MV-4-11 (cell line): ENCODE measurements around the gene UBA1.

Experiments used
- DNase-seq: peaks from one replicate; lab custom pipeline; 2025; lab: John Stamatoyannopoulos, UW

The UBA1 gene

DNA sequence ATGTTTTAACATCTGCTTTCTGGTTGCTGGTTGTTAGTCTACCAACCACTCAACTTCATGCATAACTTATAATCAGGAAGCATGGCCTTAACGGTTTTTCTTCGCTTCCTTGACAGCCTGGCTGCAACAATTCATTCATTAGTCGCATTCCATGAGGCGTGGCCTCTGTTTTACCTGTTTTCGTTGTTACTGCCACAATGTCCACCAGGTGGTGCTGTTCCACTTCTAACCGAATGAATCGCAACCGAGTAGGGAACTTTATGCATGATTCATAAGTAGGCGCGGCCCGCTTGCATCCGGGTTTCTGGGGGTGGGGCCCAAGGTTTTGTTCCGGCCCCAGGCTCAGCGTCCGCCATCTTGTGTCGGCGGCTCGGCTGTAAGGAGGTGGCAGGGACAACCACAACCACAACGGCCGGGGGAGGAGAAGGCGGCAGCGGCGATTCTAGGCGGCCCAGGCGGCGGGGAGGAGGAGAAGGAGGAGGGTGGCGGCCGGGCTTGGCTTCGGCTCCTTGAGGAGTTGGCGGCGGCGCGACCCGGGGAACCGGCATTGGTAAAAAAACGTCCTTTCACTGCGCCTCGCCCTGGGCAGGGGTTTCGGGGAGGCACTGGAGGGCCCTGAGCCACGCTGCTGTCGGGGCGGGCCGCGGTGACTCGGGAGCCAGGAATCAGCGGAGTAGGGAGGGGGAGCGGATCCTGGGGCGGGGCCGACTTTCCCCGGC lies at the start of gene UBA1:
UBA1 (plus strand) TSS at position 355 of the 719 bp plus-strand sequence. CDS start 4,974 bp downstream, outside the sequence.
- DNase-seq = peak; percentile 95

DNA sequence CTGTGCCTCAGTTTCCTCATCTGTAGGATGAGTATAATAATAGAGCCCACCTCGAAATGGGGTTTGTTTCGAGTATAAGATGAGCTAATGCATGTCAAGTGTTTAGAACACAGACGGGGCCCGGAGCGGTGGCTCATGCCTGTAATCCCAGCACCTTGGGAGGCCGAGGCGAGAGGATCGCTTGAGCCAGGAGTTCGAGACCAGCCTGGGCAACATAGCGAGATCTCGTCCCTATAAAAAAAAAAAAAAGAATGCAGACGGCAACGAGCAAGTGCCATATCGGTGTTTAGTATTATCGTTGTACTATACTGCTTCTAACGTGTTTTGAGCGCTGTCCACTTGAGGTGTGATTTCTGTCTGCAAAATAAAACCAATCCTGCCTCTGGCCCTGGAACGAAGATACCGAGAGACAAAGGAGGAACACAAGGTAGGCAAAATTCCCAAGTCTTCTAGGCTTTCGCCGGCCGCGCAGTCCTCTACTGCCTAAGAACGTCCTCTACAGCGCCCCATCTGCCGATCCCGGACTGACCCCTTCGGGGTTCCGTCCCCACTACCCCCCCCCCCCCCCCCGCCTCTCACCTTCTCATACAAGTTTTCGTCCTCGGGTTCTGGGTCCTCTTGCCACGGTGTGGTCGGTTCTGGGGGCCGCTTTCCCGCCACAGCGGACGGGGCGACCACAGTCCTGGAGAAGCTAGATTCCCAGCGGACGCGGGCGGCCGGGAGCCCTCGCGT lies 49.6 kb upstream of the UBA1 start:
- DNase-seq = peak; percentile 27

DNA sequence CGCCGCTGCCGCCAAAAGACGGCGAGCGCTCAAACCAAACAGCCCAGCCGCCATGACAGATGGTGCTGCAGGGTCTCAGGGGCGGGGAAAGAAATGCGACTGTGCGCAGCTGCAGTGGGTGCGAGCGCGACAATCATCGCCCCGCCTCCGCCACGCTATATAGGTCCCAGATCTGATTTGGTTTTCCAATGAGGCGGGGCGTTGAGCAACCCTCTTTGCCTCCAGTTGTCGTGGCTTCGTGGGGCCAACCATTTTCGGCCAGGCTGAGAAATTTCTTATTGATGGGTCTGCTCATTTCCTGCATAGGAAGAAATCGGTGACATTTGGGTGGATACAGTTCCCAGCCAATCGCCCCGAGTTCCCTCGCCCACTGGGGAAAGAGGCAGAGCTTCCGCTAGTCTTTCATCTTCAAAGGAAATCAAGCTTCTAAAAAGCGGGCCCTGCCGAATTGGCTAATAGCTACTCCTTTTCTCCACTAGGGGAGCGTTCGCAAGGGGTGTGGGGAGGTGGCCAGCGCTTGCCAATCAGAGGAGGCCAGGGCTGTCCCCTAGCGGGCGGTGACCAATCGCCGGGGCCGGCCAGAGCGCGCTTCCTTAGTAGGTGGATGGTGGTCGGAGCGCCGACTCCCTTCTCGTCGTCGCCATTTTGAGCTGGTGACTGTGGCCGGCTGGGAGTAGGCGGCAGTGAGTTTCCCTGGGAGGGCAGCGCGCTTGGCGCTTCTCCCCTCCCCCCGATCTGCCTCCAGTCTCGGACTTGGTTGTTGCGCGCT lies 48.8 kb upstream of the UBA1 start, which contains the start of the genes NDUFB11 and RBM10:
NDUFB11 (minus strand) TSS at position 77 of the 769 bp plus-strand sequence; CDS start at position 54, 23 bp downstream.
RBM10 (plus strand) TSS at position 596 of the 769 bp plus-strand sequence. CDS start 2,261 bp downstream, outside the sequence.
- peak; percentile 92 for DNase-seq

DNA sequence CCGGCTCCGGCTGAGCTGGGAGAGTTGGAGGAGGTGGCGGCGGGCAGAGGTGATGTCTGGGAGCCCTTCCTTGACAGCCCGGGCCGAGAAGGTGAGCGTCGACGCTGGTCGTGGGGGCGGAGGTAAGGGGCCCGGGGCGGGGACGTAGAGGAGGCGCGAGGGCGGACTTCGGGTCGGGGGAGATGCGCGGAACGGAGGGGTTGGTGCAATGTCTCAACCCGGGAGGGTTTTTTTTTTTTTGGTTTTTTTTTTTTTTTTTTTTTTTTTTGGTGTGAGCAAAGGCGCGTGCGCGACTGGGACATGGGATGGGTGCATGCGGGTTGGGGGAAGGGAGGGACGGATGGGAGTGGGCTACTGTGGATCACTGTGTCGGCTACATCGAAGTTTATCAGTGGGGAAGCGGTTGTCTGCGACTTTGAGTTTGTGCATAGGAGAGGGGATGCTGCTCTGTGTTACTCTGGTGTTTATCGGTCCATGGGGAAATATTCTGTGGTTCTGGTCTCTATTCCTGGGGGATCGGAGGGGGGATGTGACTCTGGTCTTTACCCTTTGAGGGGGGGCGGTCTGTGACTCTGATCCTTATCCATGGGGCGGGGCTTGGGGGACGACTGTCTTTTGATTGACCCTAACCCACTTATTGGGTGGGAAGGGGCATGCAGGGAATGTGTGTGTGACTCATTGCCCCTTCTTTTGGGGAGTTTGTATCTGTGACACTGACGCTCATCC lies 48.1 kb upstream of the UBA1 start:
- no peak for DNase-seq

DNA sequence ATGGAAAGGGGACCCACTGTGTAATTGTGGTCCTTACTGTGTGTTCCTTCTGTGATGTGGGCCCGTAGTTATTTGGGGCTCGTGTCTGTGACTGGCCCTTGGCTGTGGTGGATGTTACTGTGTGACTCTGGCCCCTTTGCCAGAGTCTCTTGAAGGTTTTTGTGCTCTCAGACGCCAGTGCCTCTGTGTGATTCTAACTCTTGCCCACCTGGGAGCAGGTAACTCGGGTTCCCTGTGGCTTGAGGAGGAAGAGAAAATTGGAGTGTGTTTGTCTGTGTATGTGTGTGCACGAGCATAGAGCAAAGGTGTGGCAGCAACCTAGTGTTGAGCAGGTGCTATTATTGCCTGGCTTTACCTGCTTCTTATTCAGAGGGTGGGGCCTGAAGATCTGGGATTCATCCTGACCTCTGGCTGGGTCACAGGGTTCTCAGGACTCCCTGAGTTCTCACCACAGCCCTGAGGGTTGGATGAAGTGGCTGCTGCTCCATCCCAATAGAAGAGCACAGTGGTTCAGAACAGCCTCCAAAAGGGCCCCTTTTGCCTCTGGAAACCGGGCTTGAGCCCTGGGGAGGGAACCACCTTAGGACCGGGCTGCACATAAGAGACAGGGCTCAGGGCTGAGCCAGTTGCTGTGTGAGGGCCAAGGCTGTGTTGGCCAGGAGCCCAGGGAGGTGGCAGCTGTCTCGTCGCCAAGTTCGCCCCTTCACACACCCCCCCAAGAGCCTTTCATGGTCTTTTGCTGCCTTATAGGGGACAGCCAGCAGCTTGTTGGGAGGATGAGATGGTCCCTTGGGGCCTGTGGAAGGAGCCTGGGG lies 47.3 kb upstream of the UBA1 start:
- DNase-seq = no peak

DNA sequence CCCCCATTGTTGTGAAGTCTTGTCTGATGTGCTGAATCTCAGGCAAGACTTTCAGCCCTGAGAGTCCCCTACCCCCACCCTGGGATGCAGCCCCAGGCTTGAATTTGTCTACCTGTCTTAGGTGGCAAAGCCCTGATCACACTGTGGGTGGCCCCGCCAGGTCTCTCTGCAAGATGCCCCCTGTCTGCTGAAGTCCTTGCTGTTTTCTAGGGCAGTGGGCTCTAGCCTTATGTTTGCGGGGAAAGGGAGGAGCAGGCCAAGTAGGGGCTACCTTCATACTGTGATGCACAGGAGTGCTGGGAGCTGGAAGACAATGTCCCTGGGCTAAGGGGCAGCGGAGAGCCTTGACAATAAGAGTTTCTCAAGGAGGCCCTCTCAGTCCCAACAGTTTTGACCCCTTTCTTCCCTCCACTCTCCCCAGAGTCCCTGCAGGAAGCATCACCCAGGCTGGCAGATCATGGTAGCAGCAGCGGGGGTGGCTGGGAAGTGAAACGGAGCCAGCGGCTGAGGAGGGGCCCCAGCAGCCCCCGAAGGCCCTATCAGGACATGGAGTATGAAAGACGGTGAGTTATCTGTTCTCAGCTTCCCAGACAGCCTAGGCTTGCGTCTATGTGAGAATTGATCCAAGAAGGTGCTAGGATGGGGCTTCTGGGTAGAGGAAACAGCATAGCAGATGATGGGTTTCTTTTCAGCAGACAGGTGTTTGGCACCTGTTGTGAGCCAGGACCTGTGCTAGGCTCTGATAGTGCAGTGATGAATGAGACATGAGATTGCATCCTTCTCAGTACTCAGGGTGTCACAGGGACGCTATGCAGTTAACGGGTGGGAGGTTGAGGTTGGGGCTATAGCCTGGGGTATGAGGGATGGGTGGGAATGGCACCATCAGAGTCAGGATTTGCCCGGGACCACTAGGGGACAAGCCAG lies 46.4 kb upstream of the UBA1 start:
- DNase-seq = no peak

DNA sequence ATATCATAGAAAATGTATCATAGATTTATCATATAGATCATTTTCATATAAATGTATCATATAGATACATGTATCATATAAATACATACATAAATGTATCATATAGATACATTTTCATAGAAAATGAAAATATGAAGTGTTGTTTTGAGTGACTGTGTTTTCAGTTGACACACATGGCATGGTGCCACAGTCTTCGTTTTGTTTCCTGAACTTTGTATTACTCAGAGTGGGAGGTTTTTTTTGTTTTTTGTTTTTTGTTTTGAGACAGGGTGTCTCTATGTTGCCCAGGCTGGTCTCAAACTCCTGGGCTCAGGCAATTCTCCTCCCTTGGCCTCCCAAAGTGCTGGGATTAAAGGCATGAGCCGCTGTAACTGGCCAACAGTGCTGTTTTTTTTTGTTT lies 44.7 kb upstream of the UBA1 start:
- no peak for DNase-seq

DNA sequence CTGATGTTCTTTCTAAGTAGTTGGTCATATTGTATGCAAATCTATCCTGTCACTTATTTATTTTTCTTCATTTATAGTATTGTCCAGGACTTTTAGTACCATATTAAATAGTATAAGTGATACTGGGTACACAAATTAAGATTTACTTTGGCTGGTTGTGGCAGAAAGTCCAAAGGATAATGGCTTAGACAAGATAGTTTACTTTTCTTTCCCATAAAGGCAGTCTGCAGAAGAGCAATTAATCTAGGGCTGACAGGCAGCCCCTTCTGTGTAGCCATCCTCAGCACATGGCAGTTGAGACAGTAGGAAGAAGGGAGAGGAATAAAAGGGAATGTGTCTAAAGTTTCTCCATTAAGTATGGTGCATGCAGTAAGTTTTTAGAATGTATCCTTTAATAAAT lies 42.2 kb upstream of the UBA1 start:
- DNase-seq = no peak

DNA sequence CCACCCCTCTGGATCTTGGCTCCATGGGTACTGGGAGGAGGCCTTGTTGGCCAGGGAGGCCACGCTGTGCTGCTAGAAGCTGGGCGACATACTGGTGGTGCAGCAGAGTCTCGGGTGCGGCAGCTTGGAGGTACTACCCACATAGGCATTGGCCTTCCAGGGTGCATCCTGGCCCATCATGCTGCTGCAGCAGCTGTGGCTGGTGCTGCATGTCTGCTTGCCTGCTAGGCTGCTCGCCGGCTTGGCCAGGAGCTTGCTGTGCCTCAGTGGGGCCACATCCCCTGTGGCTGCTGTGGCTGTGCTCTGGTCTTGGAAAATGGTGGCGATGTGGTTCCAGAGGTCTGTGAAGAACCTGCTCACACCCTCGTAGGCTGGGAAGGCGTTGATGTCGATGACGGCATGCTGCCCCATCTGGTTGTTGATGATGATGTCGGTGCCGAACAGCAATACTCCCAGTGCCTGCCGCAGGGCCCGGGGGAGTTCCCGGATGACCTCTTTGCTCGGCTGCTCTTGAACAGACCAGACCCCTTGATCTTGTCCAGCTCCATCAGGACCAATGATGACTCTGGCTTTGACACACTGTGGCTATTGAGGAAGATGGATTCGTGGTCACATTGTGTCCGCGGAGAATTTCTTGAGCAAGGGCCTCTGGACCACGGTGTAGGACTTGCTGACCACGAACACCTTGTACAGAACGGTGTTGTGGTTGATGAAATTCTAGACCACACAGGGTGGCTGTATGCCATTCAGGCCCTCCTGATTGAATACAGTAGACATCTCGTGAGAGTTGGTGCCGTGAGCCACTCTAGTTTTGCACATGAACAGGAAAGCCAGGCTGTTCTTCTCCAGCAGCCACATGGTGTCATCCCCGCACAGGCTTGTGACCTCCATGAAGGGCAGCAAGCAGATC lies 36.8 kb upstream of the UBA1 start:
- peak; percentile 27 for DNase-seq

DNA sequence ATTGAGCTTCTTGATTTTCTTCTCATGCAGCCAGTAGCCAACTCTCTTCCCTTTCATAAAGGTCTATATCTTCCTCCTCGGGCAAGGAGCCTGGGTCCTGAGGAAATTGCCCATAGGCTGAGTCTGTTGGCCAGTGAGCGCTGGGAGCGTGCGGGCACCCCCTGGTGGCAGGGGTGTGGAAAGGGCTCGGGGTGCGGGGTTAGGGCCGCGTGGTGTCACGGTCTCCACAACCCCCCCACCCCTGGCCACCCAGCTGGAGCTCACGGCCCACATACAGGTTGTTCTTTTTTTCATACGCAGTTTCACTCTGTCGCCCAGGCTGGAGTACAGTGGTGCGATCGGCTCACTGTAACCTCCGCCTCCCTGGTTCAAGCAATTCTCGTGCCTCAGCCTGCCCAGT lies 35.5 kb upstream of the UBA1 start:
- no peak for DNase-seq

DNA sequence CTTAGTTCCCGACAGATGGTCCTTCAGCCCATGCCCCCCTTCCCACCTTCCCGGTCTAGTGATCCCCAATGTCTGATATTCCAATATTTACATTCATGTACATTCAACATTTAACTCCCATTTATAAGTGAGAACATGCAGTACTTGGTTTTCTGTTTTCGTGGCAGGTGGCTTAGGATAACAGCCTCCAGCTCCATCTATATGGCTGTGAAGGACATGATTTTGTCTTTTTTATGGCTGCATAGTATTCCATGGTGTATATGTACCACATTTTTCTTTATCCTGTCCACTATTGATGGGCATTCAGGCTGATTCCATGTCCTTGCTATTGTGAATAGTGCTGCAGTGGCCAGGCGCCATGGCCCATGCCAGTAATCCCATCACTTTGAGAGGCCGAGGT lies 34.8 kb upstream of the UBA1 start:
- DNase-seq = no peak

DNA sequence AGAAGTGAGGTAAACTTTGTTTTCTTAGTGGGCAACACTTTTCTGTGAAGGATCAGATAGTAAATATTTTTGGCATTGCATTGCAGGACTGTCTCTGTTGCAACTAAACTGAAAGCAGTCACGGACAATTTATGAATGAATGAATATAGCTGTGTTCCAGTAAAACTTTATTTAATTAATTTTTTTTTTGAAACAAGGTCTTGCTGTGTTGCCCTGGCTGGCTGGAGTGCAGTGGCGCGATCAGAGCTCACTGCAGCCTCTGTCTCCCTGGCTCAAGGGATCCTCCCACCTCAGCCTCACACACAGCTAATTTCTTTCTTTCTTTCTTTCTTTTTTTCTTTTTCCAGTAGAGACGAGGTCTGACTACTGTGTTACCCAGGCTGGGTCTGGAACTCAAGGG lies 32.8 kb upstream of the UBA1 start:
- DNase-seq = no peak

DNA sequence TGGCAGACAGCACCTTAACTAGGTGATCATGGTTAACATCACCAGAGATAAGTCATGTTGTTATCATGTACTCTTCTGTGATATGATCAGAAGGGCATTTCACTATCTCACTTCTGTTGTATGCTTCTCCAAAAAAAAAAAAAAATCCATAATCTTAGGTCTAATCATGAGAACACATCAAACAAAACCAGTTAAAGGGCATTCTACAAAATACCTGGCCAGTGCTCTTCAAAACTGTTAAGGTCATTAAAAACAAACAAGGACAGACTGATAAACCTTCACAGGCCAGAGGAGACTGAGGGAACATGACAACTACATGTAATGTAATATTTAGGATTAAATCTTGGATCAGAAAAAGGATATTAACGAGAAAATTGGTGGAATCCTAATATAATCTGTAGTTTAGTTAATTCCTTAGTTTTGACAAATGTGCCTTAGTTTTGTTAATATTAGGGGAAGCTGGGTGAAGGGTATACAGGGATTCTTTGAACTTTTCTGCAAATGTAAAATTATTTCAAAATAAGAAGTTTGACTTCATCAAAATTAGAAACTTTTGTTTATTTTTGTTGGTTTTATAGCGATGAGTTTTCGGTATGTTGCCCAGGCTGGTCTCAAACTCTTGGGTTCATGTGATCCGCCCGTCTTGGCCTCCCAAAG lies 30.6 kb upstream of the UBA1 start:
- DNase-seq = no peak

DNA sequence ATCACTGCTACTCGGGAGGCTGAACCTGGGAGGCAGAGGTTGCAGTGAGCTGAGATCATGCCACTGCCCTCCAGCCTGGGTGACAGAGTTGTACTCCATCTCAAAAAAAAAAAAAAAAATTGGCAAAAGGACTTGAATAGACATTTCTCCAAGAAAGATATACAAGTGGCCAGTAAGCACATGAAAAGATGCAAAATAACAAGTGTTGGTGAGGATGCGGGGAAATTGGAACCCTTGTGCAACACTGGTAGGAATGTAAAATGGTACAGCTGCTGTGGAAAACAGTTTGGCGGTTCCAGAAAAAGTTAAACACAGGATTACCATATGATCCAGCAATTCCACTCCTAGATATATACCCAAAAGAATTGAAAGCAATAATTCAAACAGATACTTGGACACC lies 29.2 kb upstream of the UBA1 start:
- no peak for DNase-seq

DNA sequence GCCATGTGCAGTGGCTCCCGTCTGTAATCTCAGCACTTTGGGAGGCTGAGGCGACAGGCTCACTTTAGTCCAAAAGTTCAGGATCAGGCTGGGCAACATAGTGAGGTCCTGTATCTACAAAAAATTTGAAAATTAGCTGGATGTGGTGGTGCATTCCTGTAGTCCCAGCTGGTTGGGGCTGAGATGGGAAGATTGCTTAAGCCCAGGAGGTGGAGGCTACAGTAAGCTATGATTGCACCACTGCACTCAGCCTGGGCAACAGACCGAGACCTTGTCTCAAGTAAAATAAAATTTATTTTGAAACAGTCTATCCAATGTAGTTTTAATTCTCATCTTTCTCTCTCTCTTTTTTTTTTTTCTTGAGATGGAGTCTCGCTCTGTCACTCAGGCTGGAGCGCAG lies 27.5 kb upstream of the UBA1 start:
- no peak for DNase-seq

DNA sequence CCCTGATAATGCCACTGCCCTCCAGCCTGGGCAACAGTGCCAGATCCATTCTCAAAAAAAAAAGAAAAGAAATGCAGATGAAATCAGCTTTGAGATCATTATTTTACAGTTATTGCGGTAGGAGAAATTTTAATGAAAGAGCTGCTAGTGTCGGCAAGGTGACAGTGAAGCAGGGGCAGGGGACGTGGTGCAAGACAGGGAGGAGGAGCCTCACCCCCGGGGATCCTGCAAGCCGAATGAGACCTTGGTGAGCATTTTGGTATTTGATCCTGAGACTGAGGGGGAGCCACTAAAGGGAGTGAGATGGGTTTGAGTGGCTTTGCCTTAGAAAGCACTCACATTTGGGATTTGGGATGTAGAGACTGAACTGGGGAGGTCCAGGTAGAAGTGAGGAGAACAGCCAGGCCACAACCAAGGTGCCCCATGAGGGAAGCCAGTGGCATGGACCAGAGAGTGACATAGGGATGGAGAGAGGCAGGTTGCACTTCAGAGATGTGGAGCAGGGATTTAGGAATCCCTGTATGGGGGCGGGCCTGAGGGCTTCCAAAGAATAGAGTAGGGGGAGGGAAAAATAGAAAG lies 25.0 kb upstream of the UBA1 start:
- DNase-seq = no peak

DNA sequence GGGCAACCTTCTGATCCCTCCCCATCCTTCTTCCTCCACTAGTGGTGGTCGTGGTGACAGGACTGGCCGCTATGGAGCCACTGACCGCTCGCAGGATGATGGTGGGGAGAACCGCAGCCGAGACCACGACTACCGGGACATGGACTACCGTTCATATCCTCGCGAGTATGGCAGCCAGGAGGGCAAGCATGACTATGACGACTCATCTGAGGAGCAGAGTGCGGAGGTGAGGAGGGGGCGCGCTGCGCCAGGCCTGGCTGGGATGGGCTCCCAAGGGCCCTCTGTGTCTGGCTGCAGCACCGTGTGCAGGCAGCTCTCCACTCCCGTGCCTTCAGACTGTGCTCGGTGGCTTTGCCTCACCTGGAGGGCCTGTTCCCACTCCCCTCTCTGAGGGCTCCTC lies 24.4 kb upstream of the UBA1 start:
- no peak for DNase-seq
